ENCODE data around the gene PRRC2B. TPM values are rescaled to one million over a fixed set of nuclear protein-coding genes. Genes with fewer than 3 reads are reported as not detected.

PRRC2B gene
- total RNA-seq, 4 donors from 2014 or later, result 80.7 to 126 (median 100) TPM

DNA sequence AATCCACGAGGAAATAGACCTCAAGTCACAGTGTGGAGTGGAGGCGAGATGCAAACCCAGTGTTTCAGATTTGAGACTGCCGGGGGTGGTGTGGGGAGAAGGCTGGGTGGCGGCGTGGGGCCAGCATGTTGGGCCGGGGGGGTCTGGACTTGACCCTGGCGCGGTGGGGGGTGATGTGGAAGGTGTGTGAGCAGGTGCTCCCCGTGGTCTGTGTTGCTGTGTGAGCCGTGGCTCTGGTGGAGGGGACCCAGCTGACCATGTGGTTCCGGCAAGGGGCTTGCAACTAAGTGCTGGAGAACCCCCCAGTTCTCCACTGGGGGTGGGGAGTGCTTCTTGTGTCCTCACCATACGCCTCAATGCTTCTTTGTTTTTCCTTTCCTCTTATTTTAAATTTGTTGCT lies 25.8 kb downstream of the PRRC2B start:
- ATAC-seq (ENCODE audit: low FRiP score), result no peak
- no peak for DNase-seq (ENCODE audit: low spot score)
- TF ChIP-seq, protein P1, sequence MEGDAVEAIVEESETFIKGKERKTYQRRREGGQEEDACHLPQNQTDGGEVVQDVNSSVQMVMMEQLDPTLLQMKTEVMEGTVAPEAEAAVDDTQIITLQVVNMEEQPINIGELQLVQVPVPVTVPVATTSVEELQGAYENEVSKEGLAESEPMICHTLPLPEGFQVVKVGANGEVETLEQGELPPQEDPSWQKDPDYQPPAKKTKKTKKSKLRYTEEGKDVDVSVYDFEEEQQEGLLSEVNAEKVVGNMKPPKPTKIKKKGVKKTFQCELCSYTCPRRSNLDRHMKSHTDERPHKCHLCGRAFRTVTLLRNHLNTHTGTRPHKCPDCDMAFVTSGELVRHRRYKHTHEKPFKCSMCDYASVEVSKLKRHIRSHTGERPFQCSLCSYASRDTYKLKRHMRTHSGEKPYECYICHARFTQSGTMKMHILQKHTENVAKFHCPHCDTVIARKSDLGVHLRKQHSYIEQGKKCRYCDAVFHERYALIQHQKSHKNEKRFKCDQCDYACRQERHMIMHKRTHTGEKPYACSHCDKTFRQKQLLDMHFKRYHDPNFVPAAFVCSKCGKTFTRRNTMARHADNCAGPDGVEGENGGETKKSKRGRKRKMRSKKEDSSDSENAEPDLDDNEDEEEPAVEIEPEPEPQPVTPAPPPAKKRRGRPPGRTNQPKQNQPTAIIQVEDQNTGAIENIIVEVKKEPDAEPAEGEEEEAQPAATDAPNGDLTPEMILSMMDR (IDR thresholded peaks at IDR 0.05), result no peak

DNA sequence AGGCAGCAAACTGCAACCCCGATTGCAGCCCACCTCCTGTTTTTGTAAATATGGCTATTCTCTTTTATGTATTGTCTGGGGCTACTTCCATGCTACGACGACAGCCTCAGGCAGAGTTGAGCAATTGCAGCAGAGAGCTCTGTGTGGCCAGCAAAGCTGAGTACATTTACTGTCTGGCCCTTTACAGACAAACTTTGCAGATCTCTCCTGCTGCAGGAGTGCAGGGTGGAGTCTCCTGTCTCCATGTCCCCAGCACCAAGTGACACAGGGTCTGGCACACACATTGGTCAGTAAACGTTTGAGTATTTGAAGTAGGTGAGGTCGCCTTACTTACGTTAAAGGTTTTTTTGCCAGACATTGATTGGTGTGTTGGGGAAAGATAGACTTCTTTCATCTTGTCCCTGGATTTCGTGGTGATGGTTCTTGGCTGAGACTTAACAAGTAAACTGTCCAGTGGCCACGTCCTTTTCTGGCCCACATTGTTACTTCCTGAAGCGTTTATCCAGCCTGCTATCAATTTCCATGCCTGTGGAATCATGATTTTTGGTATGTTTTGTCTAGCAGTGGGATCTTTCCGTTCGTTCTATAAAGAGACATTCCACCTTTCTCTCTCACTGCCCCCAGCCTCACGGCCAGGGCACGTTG lies 27.2 kb downstream of the PRRC2B start:
- no peak for ATAC-seq (ENCODE audit: low FRiP score)
- TF ChIP-seq, protein P1 (IDR thresholded peaks at IDR 0.05), result no peak

DNA sequence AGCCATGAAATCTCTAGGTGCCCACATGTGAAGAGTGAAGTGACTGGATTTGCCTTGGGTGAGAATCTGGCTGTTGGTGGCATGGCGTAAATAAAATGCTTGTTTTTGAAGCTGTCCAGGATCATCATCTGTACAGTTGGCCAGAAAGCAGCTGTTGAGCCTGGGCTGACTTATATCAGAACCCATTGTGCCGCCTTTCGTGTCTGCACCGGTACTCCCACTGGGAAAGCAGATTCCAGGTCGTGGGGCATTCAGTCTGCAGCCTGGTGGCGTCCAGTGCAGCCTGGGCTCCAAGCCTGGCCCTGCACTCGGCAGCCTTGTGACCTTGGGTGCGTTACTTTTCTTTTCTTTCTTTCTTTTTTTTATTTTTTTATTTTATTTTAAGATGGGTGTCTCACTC lies 27.8 kb downstream of the PRRC2B start:
- TF ChIP-seq, protein P1 (IDR thresholded peaks at IDR 0.05), result no peak
- no peak for DNase-seq (ENCODE audit: low spot score)
- ATAC-seq (ENCODE audit: low FRiP score), result no peak

More for the DNA sequence above, 27.2 kb downstream of the PRRC2B start:
- DNase-seq (ENCODE audit: low spot score), result no peak

- ATAC-seq (ENCODE audit: low FRiP score) (no peak), DNase-seq (ENCODE audit: low spot score) (no peak)
- TF ChIP-seq, protein P1 (IDR thresholded peaks at IDR 0.05), result no peak
Observed at GRCh38 chr9:131422241-131422792, 28.4 kb downstream of the PRRC2B start.

GRCh38 chr9:131423171-131423581 lies 29.3 kb downstream of the PRRC2B start:
- peak; percentile 90 for ATAC-seq (ENCODE audit: low FRiP score)
- DNase-seq (ENCODE audit: low spot score), result no peak
- TF ChIP-seq, protein P1 (IDR thresholded peaks at IDR 0.05), result no peak

GRCh38 chr9:131426545-131426944 lies 32.7 kb downstream of the PRRC2B start:
- DNase-seq (ENCODE audit: low spot score) (no peak), ATAC-seq (ENCODE audit: low FRiP score) (no peak)
- TF ChIP-seq, protein P1 (IDR thresholded peaks at IDR 0.05), result no peak

Measured in omental fat pad (tissue), 4 donors.